Measurements from ENCODE around the gene ZNF653.
"Not testable (repeated sequence)": the region's sequence is repeated elsewhere in the genome, so short reads cannot be mapped to it uniquely, and the experiment has no call there.

ZNF653 gene

DNA sequence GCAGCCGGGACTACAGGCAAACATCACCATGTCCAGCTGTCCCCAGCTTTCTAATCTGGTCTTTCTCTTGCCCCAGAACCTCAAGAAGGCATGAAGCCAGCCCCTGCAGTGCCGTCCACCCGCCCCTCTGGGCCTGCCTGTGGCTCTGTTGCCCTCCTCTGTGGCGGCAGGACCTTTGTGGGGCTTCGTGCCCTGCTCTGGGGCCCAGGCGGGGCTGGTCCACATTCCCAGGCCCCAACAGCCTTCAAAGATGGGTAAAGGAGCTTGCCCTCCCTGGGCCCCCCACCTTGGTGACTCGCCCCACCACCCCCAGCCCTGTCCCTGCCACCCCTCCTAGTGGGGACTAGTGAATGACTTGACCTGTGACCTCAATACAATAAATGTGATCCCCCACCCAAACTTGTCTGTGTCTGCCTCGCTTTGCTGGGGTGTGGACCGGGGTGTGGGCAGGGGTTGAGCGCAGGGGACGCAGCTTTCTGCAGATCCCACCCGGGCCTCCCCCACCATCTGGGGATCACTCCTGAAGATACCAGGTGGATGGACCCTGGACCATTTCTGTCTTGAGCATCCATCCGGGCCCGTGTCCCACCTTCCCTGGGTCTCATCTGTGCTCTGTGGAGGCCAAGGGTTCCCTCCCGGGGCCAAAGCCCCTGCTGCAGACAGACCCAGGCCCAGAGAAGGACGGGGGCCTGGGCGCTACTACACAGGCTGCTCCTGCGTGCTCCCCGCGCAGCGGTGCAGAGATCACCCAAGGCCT, 54.9 kb downstream of the ZNF653 start:
- DNase-seq (ENCODE audit: insufficient read length, low spot score): no peak
- FAIRE-seq: no peak
- TF ChIP-seq POLR2A (IDR thresholded peaks at IDR 0.05; ENCODE audit: low read depth, low read length): no peak

DNA sequence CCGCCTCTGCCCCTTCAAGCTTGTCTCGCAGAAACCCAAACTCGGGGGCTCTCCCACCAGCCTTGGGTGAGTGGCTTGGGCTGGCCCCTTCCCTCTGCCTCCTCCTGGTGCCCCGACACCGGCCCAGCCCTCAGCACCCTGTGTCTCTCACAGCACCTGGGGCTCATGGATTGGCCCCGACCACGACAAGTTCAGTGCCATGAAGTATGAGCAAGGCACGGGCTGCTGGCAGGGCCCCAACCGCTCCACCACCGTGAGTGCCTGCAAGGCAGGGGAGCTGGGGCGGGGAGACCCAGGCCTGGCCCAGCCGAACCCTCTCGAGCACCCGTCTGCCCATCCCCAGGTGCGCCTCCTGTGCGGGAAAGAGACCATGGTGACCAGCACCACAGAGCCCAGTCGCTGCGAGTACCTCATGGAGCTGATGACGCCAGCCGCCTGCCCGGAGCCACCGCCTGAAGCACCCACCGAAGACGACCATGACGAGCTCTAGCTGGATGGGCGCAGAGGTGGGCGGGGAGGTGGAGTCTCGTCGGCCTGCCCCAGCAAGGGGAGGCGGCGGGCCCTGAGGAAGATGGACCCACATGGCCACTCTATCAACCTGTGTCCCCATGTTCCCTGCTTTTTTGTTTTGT, 56.6 kb downstream of the ZNF653 start:
- DNase-seq (ENCODE audit: insufficient read length, low spot score): no peak
- FAIRE-seq: no peak
- no peak for TF ChIP-seq POLR2A (IDR thresholded peaks at IDR 0.05; ENCODE audit: low read depth, low read length)

DNA sequence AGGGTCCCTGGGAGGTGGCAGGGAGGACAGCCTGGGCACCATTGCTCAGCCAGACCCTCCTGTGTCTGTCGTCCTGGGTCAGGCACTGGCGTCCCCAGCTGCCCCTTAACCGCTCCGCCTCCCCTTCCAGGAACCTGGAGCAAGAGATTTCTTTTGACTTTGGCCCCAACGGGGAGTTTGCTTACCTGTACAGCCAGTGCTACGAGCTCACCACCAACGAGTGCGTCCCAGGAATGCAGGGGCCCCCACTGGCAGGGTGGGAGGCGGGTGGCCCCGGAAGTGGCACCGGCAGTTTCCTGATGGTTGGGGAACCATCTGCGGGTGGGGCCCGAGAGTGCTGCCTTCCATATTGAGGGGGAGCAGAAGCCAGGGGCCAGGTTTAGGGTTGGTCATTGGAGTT, 57.2 kb downstream of the ZNF653 start:
- no peak for TF ChIP-seq POLR2A (IDR thresholded peaks at IDR 0.05; ENCODE audit: low read depth, low read length)
- no peak for FAIRE-seq
- DNase-seq (ENCODE audit: insufficient read length, low spot score): no peak

DNA sequence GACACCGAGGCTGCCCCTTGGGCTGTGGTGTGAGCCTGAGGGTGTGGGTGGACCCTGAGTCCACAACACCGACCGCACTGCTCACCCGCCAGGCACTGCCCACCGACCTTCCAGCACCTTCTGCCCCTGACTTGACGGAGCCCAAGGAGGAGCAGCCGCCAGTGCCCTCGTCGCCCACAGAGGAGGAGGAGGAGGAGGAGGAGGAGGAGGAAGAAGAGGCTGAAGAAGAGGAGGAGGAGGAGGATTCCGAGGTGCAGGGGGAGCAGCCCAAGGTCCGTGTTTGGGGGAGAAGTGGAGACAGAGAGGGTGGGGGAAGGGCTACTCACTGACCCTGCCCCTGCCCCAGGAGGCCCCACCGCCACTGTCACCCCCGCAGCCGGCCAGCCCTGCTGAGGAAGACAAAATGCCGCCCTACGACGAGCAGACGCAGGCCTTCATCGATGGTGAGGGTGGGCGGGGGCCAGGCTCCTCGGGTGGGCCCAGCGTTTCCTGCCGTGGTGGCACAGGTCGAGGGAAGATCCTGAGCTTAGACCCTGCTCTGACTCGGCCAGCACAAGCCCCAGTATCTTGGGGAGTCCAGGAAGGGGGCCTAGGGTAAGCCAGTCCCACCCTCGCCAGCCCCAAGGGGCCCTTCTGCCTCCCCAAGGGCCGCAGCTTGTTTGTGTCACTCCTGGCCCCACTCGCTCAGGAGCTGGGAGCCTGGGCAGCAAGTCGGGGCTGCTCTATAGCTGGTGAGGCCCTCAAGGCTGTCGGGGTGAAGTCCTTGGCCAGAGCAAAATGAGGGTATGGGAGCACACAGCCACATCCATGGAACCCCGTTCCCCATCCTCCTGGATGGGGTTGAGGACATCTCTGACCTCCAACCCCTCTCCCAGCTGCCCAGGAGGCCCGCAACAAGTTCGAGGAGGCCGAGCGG, 58.0 kb downstream of the ZNF653 start:
- FAIRE-seq (no peak), DNase-seq (ENCODE audit: insufficient read length, low spot score) (no peak)
- TF ChIP-seq POLR2A (IDR thresholded peaks at IDR 0.05; ENCODE audit: low read depth, low read length): no peak

DNA sequence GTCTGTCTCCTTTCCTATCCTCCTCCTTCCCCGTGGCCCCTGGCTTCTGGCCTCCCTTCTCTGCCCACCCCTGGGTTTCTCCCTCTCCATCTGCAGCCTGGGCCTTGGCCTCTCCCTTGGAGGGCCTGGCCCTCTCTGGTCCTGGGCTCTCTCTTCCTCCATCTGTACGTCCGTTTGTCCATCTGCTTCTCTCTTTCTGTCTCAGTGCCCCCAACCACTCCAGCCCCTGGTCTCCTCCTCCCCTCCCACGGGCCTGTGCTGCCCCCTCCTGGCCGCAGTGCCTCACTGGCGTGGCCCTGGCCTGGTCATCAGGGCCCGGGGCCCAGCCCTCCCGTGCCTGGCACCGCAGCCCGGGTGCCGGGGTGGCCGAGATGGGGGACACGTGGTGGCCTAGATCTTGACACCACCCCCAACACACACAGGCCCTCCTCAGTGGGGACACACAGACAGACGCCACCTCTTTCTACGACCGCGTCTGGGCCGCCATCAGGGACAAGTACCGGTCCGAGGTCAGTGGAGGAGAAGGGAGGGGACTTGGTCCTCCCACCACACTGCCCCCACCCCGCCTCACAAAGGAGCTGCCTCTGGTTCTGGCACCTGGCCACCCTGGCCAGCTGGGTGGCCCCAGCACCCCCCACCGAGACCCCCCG, 58.9 kb downstream of the ZNF653 start:
- FAIRE-seq: no peak
- no peak for TF ChIP-seq POLR2A (IDR thresholded peaks at IDR 0.05; ENCODE audit: low read depth, low read length)
- DNase-seq (ENCODE audit: insufficient read length, low spot score): peak; percentile 62

DNA sequence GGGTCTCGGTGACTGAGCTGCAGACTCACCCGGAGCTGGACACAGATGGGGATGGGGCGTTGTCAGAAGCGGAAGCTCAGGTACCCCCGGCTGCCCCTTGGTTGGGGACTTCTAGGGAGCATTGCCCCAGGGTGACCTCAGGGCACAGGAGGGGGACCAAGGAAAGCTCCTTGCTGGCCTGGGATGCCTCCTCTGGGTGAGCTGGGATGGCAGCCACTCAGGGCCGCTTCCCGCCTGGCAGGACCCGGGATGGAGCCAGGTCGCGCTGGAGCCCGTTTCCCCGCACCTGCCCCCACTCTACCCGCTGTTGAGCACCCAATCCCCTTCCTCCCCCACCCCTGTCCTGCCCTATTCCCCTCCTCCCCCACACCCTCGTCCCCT, 59.4 kb downstream of the ZNF653 start:
- FAIRE-seq (no peak), DNase-seq (ENCODE audit: insufficient read length, low spot score) (no peak)
- TF ChIP-seq POLR2A (IDR thresholded peaks at IDR 0.05; ENCODE audit: low read depth, low read length): no peak

DNA sequence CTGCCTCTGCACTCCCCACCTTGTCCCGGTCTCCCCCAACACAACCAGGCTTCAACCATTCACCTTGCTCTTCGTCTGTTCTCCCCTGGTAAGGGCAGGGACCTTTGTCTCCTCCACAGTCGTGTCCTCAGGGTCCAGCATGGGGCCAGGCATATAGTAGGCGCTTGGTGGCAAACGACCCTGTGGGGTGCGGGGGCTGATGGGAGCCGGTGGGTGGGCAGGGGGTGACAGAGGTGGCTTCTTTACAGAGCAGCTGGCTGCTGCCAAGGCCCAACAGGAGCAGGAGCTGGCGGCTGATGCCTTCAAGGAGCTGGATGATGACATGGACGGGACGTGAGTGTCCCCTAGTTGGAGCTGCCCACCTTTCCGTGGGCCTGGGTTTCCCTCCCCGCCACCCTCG, 60.5 kb downstream of the ZNF653 start:
- no peak for DNase-seq (ENCODE audit: insufficient read length, low spot score)
- no peak for TF ChIP-seq POLR2A (IDR thresholded peaks at IDR 0.05; ENCODE audit: low read depth, low read length)
- FAIRE-seq: no peak

DNA sequence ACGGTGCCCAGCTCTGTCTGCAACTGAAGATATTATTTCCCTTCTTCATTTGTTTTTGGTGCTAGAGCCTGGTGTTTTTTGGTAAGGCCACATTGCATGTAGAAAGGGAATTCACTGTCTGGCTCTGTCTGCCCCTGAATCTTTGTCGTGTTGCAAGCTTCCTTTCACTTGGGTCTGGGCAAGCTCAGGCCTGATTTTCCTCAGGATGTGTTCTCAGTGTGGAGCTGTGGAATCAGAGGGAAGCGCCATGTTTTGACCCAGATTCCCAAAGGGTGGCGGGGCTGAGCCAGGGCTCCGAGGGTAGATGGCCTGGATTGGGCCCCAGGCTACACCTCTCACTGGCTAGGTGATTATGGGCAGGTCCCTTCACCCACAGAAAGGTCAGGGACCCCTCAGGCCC, 61.6 kb downstream of the ZNF653 start:
- DNase-seq (ENCODE audit: insufficient read length, low spot score): no peak
- no peak for FAIRE-seq
- no peak for TF ChIP-seq POLR2A (IDR thresholded peaks at IDR 0.05; ENCODE audit: low read depth, low read length)

DNA sequence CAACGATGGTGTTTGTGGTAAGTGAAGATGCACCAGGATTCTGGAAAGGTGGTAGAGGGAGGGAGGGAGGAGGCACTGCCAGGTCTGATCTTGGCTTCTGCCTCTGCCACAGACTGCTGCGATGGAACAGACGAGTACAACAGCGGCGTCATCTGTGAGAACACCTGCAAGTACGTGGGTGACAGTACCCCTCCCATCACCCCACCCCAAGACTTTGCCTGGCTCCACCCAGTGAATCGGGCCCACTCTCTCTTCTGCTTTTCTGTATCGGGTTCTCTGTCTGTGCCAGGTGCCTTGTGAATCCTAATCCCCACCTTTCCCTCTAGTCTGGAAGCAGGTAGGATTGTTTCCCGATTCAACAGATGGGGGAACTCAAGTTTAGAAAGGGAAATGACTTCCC, 67.7 kb downstream of the ZNF653 start:
- FAIRE-seq (no peak), DNase-seq (ENCODE audit: insufficient read length, low spot score) (no peak)
- no peak for TF ChIP-seq POLR2A (IDR thresholded peaks at IDR 0.05; ENCODE audit: low read depth, low read length)

DNA sequence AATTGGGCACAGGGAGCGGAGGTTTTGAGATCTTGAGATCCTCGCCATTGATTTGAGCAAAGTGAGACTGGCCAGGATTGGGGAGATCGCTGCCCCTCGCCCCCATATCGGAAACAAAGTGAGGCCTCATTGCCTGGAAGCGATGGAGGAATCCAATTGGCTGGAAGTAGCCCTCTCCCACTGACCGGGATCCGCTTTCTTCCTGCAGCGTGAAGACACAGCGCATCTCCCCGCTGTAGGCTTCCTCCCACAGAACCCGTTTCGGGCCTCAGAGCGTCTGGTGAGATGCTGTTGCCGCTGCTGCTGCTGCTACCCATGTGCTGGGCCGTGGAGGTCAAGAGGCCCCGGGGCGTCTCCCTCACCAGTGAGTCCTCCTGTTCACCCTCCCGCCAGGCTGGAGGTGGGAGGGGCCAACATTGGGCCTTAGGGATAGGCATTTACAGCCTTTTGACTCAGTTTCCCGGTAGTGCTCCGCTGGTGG, 69.8 kb downstream of the ZNF653 start:
- DNase-seq (ENCODE audit: insufficient read length, low spot score): no peak
- 0 out of 2 replicates have a peak, but pooled peaks have one; percentile 11 for TF ChIP-seq POLR2A (IDR thresholded peaks at IDR 0.05; ENCODE audit: low read depth, low read length)

DNA sequence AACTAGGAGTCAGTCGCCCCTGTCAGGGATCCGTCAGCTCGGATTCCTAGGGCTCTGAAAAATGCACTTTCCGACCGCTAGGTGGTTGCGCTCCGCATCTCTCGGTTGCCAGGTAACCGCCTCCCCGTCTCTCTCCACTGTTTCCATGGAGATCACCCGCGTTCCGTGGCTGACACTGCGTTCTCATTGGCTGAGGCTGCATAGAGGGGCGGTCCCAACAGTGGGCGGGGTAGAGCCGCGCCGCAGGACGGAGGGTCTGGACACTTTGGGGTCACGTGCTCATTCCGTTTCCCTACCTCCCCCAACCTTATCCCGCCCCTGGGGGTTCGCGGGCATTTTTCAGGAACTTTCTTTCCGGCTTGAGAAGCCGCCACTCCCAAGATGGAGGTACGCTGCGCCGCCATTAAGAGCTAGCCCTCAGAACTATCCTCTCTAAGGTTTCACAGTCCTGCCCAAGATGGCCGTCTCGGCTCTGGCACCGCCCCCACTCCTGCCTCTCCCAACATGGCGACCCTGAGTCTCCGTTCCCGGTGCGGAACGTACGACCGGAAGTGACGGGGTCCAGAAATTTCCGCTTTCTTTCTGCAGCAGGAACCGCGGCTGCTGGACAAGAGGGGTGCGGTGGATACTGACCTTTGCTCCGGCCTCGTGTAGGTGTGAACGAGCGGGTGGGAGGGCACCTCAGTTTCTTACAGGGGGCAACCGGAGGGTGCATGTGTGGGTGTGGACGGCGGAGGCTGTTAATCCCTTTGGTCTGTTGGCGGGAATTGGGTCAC, 70.4 kb downstream of the ZNF653 start, which contains the start of the genes ODAD3 and PRKCSH:
Gene ODAD3, minus strand, starts transcription at position 65 of the 776 bp plus-strand sequence. CDS start 105 bp downstream, outside the sequence.
Gene PRKCSH, plus strand, starts transcription at position 579 of the 776 bp plus-strand sequence. CDS start 483 bp downstream, outside the sequence.
- peak; percentile 74 for TF ChIP-seq POLR2A (IDR thresholded peaks at IDR 0.05; ENCODE audit: low read depth, low read length)
- FAIRE-seq (peak; percentile 62), DNase-seq (ENCODE audit: insufficient read length, low spot score) (peak; percentile 94)

More for the DNA sequence above, 69.8 kb downstream of the ZNF653 start:
- no peak for FAIRE-seq

DNA sequence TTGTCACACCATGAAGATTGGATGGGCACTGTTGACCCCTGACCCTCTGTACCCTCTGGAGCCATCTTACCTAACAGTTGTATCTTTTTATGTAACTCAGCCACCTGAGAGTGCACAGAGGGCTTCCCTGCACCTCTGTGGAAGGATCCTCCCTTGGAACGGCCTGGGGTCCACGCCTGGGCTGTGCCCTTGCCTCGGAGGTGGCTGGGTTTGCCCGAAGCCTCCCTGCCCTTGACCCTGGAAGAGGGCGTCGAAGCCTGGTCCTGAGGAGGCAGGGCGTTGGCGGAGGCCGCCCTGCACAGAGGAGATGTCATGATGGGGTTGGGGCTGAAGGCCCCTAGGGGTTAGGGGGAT, 71.0 kb downstream of the ZNF653 start:
- TF ChIP-seq POLR2A (IDR thresholded peaks at IDR 0.05; ENCODE audit: low read depth, low read length): no peak
- FAIRE-seq (no peak), DNase-seq (ENCODE audit: insufficient read length, low spot score) (no peak)

DNA sequence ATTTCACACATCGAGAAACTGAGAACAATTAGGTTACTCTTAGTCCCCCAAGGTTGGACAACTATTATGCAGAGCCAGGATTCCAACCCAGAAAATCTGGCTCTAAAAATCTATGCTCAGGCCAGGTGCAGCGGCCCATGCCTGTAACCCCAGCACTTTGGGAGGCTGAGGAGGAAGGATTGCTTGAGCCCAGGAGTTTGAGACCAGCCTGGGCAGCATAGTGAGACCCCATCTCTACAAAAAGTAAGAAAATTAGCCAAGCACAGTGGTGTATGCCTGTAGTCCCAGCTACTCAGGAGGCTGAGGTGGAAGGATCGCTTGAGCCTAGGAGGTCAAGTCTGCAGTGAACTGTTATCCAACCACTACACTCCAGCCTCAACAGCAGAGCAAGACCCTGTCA, 72.1 kb downstream of the ZNF653 start:
- DNase-seq (ENCODE audit: insufficient read length, low spot score); FAIRE-seq: not testable (repeated sequence)

Measured in H54 (cell line).